NCI-H748 (cell line): Measurements from ENCODE around the gene SULF2.

Experiments used
- DNase-seq: peaks from one replicate; lab custom pipeline; 2025; ENCODE audit not compliant: unreplicated experiment; lab: John Stamatoyannopoulos, UW

SULF2 gene

GRCh38 chr20:47614703-47615309 lies 170.5 kb downstream of the SULF2 start:
- DNase-seq = no peak

GRCh38 chr20:47612670-47613069 lies 172.6 kb downstream of the SULF2 start:
- DNase-seq = no peak

GRCh38 chr20:47611785-47612184 lies 173.5 kb downstream of the SULF2 start:
- DNase-seq = no peak

- DNase-seq = no peak
Observed at GRCh38 chr20:47610945-47611250, 174.4 kb downstream of the SULF2 start.

GRCh38 chr20:47610247-47610944 lies 174.9 kb downstream of the SULF2 start:
- DNase-seq = no peak

GRCh38 chr20:47609001-47609400 lies 176.3 kb downstream of the SULF2 start:
- DNase-seq = no peak
